PC-9 (cell line): ENCODE results near the gene PCDH9.

Source experiments
- CTCF ChIP-seq: fragments of 200-600 bp; sonication (generic); conservative IDR thresholded peaks from 2 replicates; pipeline ENCODE4 v1.6.1; 2017; ENCODE audit warnings: mixed run types, antibody characterized with exemption, mild to moderate bottlenecking, moderate library complexity
- EZH2 ChIP-seq: fragments of 200-600 bp; sonication (generic); IDR thresholded peaks from 2 replicates; pipeline ENCODE4 v1.8.0; 2017; ENCODE audit warnings: antibody characterized with exemption, low read depth

GRCh38 chr13:67122251-67122650 is 107.9 kb downstream of the PCDH9 start:
- TF ChIP-seq CTCF (no peak), EZH2 (no peak)
